Stomach smooth muscle (tissue), 2 donors: ENCODE data around the gene JAG1.
"Not testable (repeated sequence)": the region's sequence is repeated elsewhere in the genome, so short reads cannot be mapped to it uniquely, and the experiment has no call there.

Experiments used
- H3K27ac ChIP-seq: one replicate; pipeline ENCODE4 v1.7.0; 2013; ENCODE audit warnings: mild to moderate bottlenecking, low read length, inconsistent platforms
- H3K27me3 ChIP-seq, 2 donors: one replicate each; pipeline ENCODE4 v1.7.0; 2013; ENCODE audit warnings: low read length in 2 of 2; ENCODE audit not compliant: insufficient read depth in 2 of 2, control insufficient read depth in 1 of 2
- H3K36me3 ChIP-seq, 2 donors: one replicate each; pipeline ENCODE4 v1.7.0; 2013; ENCODE audit warnings: low read length in 2 of 2; ENCODE audit not compliant: control insufficient read depth in 2 of 2, insufficient read depth in 2 of 2
- H3K4me1 ChIP-seq: one replicate; pipeline ENCODE4 v1.7.0; 2013; ENCODE audit warnings: low read length; ENCODE audit not compliant: control insufficient read depth, insufficient read depth
- H3K4me3 ChIP-seq, 2 donors: one replicate each; pipeline ENCODE4 v1.7.0; 2013; ENCODE audit warnings: low read length in 2 of 2
- H3K9ac ChIP-seq, 2 donors: one replicate each; pipeline ENCODE4 v1.7.0; 2013; ENCODE audit warnings: low read length in 2 of 2, mild to moderate bottlenecking in 1 of 2
- H3K9me3 ChIP-seq, 2 donors: one replicate each; pipeline ENCODE4 v1.7.0; 2013; ENCODE audit warnings: low read length in 2 of 2; ENCODE audit not compliant: control insufficient read depth in 2 of 2
- donor health status: healthy.
- donor health status: Pancreatic carcinoma.

Gene JAG1

GRCh38 chr20:10594296-10594868 is 79.4 kb downstream of the JAG1 start:
- H3K27ac ChIP-seq: no peak overlapping the region
- no peak overlapping the region for H3K9ac ChIP-seq
- no peaks in the 10 kb centered on the region for H3K27me3 ChIP-seq
- no peaks in the 10 kb centered on the region for H3K9me3 ChIP-seq
- H3K4me3 ChIP-seq: no peak overlapping the region
- no peaks in the 10 kb centered on the region for H3K4me1 ChIP-seq
- H3K36me3 ChIP-seq: peaks cover 0 to 2% of the 10 kb centered on the region in 2 donors

GRCh38 chr20:10591946-10592521 is 81.8 kb downstream of the JAG1 start:
- Histone ChIP-seq H3K27ac (no peak overlapping the region), H3K27me3 (no peaks in the 10 kb centered on the region), H3K9me3 (no peaks in the 10 kb centered on the region), H3K9ac (no peak overlapping the region), H3K4me1 (no peaks in the 10 kb centered on the region), H3K4me3 (no peak overlapping the region), H3K36me3 (no peaks in the 10 kb centered on the region)

- Histone ChIP-seq H3K9me3 (no peaks in the 10 kb centered on the region), H3K27ac (no peak overlapping the region), H3K36me3 (no peaks in the 10 kb centered on the region), H3K9ac (no peak overlapping the region), H3K4me1 (no peaks in the 10 kb centered on the region), H3K27me3 (no peaks in the 10 kb centered on the region), H3K4me3 (no peak overlapping the region)
Observed at GRCh38 chr20:10590950-10591671, 82.7 kb downstream of the JAG1 start.

- not testable (repeated sequence) for H3K9me3 ChIP-seq, H3K27ac ChIP-seq, H3K4me3 ChIP-seq, H3K9ac ChIP-seq, H3K27me3 ChIP-seq, H3K4me1 ChIP-seq, H3K36me3 ChIP-seq
Observed at GRCh38 chr20:10590446-10590845, 83.4 kb downstream of the JAG1 start.
